Stimulated activated CD4-positive, alpha-beta T cell treated with anti-CD3 and anti-CD28 coated beads, Interleukin-15, amount 100 ng/mL, for 24 hours (primary cell): ENCODE results near the gene VWA2.

Experiments used
- DNase-seq: peaks from one replicate; pipeline ENCODE4 v3.0.0-alpha.2; 2020

VWA2 gene

DNA sequence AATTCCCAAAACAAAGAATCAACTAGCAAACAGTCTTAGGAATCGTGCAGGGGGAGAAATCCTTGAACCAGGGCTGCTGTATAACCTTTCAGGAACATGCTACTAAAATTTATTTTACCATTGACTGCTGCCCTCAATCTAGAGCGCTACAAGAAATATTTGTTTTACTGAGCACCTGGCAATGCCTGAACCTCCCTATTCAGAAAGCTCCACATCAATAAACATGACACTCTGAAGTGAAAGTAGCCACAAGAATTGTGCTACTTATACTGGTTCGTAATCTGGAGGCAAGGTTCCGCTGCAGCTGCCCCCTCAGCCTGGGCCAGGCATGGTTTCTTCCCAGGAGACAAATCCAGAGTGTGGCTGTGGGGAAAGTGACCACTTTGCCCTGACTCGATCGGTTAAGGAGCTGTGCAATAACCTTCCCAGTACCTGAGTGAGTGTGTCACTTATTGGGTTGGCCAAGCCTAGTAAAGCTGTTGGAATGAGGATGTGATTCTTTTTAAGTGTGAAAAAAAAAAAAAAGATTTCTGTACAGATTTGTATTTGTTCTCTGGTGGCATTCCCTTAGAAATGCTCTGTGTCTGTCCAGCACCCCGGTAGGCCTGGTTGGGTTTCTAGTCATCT, 7.7 kb downstream of the VWA2 start:
- no peak for DNase-seq

DNA sequence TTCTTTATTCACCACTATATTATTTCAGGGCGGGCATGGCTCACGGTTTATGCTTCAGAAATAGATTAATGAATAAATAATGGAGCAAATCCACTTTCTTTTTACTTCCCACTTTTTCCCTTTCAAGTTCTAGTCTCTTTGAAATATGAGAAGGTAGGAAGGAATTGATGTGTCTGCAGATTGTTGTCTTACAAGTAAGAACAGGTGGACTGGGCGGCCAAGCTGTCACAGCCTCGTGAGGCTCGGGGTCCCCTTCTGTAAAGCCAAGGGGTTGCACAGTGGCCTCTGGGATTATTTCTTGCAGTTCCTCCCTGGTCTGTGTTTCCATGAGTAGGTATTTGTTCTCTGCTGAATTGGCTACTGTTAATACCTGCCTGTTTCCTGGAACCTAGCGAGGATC, 11.2 kb downstream of the VWA2 start:
- DNase-seq: no peak

DNA sequence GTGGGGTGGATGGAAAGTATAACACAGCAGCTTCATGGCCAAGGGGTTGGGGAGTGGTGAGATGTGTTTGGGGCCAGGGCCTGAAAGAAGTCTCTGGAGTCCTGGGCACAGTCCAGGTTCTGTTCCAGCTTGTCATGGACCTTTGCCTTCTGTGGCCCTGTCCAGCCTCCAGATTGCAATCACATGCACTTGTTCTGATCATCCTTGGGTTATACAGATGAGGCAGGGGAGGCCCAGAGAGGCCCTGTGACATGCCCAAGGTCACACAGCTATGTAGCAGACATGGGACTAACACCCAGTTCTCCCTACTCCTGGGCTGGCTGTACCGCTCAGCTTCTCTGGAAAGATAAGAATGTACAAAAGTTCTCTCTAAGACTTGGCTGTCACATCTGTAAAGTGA, 11.7 kb downstream of the VWA2 start:
- no peak for DNase-seq

DNA sequence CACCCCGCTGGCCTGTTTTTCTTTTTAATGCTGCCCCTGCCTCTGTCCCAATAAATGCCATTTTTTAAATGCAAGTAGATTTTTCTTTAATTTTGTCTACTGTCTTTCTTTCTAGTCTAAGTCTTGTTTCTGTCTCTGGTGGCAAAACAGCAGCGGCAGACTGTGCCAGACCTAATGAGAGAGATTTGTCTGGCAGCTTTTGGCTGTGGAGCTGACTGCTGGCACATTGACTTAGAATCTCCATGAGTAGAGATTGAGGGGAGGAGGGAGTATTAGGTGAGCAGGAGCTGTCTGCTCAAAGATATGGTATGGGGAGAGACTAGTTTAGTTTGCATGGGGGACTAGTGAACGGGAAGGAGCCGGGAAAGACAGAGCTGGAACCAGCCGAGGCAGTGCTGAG, 13.0 kb downstream of the VWA2 start:
- DNase-seq: no peak

DNA sequence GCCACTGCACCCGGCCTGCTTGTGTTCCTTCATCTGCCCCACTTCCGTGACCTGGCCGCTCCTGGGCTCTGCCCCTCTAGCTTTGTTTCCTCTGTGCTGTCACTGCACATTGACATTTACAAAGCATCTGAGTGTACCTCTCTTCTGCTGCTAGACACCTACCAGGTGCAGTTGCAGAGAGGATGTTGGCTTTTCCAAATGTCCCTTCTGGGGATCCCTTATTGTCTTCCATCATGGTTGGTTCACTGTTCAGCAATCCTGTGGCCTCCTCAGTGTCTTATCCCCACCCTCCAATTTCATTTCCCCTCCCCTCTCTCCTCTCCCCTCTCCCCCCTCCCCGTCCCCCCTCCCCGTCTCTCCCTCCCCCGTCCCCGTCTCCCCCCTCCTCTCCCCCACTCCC, 13.8 kb downstream of the VWA2 start:
- no peak for DNase-seq

DNA sequence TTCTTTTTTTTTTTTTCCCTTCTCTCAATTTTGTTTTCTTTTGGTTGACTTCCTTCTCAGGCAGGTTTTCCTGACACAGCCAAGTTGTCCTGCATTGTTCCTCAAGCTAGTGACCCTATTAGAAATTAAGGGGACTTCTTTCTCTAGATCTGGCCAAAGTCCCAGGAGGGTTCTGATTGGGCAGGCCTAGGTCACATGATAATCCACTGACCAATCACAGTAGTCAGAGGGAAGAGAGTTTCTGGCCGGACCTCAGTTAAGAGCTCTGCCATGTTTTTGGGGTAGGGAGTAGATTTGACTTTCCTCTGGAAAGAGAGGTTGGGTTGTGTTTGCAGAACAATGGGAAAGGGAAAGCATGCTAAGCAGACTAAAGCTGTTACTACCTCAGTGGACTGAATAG, 16.2 kb downstream of the VWA2 start:
- no peak for DNase-seq

DNA sequence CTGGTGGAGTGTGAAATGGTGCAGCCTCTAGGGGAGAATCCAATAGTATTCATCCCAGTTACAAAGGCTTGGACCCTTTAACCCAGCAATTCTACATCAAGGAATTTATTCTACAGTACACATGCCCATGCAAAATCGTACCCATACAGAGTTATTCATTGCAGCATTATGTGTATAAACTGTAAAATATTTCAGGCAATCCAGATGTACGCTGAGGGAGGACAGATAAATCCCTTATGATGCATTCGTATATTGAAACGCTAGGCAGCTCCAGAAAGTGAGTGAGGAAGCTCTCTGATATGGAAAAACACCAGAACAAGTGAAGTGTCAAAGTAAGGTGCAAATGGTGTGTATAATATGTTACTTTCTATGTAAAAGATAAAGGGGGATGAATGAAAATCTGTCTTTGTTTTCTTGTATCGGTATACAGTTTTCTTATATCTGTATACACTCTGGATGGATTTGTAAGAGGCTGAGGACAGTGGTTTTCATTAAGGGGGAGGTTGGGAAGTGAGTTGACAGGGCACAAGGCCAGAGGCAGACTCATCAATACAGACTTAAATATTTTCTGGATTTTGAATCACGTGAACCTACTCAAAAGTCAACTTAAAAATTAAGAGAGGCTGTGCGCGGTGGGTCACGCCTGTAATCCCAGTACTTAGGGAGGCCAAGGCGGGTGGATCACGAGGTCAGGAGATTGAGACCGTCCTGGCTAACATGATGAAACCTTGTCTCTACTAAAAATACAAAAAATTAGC, 17.1 kb downstream of the VWA2 start:
- no peak for DNase-seq

DNA sequence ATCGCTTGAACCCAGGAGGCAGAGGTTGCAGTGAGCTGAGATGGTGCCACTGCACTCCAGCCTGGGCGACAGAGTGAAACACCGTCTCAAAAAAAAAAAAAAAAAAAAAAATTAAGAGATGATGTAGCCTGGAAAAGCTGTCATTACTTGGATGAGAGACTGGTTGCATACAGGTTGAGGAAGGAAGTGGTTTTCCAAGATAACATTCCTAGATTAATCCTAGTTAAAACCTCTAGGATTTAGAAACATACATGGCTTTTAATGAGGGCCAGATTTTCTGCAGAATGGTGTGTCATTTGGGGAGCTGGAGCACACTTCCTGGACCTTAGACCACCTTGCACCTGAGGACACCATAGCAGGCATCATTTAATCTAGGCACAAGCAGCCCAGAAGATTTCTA, 17.8 kb downstream of the VWA2 start:
- DNase-seq: no peak

DNA sequence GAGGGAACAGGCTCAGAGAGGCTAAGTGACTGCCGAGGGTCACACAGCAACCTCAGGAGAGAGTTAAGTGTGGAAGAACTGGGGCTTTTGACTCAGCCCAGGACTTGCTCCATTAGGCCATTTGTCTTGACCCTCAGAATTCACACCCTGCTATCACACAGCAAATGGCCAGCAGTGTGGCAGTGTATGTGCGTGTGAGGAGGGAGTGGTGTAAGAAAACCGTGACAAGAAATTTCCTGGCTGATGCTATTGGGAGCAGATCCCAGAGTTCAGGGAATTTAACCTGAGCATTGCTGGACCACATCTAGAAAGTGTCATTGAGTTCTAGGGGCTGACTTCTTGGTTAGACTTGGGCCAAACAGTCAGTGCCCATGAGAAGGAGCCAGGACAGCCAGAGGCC, 18.4 kb downstream of the VWA2 start:
- DNase-seq: no peak

DNA sequence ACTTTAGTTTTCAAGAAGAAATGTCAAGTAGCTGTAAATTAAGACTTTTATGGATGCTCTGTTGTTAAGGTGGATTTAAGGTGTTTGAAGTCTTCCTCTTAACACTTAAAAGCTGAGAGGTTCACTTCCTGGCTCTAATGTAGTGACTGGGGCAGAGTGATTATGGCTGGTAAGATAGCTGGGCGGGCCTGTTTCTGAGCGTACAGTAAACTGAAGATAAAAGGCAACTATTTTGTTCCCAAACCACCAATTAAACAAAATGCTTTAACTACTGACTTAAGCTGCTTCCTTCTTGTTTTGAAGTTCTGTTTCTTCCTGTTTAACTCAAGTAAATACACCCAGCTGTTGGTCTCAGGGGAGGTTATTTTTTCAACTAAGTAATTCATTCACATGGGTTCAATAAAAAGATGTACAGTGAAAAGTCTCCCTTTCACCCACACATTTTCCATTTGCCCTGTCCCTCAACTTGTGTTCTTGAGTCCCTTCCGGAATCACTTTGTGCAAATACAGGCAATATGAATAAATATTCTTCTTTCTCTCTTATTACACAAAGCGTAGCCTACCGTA, 19.3 kb downstream of the VWA2 start:
- DNase-seq: no peak

DNA sequence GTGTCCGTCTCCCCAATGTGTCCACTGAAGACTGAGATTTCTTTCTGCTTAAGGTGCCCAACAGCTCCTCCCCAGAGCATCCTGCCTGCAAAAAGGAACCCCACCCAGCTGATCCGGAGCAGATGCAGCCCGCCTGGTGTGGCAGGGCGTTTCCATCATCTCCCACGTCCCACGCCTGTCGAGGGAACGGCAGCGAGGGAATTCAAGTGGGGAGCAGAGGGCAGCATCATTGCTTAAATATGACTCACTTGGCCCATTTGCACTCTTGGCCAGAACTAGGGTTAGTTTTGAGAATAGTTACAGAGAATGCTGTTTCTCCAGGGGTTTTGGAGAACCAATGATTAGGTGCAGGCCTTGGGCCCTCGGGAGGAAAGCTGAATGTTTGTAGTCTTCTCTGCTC, 20.8 kb downstream of the VWA2 start:
- no peak for DNase-seq

DNA sequence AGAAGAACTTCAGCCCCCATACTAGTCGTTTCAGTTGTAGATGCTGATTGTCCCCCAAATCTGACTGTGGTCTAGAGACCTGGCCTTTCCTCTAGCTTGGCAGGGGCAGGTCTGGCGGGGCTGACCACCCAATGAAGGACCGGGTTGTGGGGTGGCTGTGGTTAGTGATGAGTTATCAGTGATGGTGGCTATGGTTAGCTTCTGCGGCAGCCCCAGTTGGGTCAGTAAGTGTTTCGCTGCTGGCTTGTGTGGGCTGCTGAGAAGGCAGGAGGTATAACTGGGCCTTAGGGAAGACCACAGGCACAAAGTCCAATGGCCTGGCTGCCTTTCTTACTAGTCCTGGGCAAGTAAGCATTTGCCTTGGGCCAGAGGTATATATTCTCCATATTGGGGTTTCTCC, 21.3 kb downstream of the VWA2 start:
- DNase-seq: no peak

DNA sequence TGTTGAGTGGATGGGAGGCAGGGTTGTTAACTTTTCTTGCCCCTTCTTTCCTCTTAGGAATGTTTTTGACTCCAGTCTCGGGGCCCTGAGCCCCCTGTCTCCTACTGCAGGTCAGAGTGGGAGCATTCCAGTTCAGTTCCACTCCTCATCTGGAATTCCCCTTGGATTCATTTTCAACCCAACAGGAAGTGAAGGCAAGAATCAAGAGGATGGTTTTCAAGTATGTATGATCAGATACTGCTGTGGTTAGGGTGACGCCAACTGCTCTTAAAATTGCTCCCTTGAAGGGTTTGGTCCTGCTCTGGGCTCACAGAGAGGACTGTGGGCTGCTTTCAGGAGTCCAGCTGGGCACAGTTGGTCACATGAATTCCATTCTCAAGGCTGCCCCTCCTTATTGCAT, 22.0 kb downstream of the VWA2 start:
- no peak for DNase-seq

DNA sequence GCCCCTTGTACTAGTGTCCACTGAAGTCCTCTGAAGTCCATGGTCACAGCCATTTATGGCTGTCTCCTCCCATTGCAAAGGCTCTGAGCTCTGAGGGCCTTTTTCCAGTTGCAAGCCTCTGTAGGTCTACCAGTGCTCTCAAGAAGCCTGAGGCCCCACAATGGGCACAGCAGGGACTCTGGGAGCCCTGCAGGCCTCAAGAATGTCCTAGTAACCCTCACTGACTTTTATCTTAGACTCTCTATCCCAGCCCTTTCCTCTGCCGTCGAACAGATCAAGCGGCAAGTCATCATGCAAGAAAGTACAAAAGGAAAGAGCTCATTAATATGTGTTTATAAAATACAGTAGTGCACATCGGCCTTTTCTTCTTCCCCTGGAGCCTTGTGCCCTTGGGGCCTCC, 23.4 kb downstream of the VWA2 start:
- no peak for DNase-seq

DNA sequence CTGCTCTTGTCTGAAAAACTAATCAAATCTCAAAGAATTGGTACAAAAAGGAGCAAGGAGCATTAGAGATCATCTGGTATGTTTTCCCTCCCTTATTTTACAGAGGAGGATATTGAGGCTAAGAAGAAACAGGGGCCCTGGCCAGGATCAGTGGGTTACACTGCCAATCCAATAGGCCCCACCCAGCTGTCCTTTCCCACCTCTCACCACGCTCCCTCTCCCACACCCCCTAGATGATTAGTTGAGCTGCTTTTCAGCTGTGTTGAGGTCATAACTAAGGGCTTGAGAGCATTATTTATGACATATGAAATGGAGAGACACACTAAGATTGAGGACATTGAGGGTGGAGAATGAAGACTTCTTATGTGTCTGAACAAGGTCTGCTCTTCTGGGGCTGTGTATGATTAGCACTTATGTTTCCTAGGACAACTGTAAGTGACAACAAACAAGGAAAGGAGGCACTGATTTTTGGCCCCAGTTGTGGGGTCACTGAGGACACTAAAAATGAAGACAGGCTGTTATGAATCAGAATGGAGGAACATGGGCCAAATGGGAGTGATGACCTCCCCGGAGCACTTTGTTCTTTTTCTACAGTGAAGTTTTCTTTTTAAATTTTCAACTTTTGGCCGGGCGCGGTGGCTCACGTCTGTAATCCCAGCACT, 26.5 kb downstream of the VWA2 start:
- no peak for DNase-seq

DNA sequence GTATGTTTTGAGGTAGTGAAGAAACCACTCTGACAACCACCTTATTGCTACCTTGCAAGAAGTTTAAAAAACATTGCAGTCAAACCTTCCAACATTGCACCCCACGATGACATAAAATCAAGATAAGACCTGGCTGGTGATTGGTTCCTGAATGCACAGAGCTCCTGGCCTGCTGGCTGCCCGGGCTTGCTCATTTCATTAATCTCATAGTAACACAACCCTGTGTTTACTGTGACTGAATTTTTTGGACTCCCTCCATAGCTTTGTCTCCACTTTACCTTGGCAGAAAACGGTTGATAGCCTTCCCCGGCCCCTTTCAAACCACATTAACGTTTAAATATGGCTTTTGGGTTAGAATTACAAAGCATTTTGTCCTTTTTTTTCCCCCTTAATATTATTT, 27.5 kb downstream of the VWA2 start:
- DNase-seq: no peak

DNA sequence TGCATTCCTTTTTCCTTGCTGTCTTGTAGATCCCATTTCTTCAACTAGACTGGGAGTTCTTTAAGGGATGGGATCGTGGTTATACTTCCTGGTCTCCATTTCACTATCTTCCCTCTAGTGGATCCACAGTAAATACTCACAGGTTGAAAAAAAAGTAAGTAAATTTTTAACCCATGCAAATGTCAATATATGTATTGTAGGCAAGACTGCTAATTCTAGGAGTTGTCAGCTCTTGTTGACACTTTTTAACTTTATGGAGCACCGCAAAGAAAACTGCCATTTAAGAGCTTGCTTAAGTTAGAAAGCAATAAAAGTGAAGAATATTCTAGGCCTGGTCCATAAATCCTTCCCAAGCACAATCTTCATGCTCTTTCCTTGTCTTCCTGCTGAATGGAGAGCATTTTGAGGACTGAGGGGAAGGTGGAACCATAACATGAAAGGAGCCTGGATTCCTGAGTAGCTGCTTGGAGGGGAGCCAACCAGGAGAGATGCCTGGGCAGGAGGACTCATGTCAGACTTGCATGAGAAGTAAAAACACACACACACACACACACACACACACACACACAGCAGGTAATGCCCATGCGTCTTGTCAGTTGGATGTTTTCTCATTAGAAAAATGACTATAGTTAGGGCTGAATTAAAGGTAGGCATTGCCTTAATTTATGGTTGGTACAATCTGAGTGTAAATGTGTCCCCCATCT, 32.2 kb downstream of the VWA2 start:
- DNase-seq: no peak

DNA sequence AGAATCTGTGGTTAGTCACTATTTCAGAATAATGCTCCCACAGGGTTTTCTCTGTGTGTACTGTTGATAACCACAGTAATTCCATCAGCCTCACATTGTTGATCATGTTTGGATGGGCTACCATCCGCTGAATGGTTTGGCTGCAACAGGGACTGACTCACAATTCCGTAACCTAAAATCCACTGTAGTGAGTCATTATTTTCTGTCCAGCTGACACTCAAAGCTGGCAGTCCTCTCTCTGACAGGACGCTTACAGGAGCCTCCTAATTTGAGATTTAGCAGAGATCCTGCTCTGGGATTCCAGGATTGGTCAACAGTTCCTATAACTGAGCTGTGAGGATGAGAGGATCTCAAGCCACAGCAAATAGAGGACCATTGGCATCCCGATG, 32.7 kb downstream of the VWA2 start:
- DNase-seq: no peak

DNA sequence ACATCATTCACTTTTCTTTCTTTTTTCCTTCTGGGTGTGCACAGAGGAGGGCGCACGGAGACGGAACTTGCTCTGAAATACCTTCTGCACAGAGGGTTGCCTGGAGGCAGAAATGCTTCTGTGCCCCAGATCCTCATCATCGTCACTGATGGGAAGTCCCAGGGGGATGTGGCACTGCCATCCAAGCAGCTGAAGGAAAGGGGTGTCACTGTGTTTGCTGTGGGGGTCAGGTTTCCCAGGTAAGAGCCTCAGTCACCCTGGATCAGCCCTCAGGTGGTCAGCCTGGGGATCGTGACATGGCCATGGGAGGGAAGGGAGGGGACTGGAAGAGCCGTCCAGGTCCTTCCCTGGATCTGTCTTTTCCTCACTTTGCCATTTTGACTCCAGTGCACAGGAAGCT, 33.6 kb downstream of the VWA2 start:
- DNase-seq: no peak

DNA sequence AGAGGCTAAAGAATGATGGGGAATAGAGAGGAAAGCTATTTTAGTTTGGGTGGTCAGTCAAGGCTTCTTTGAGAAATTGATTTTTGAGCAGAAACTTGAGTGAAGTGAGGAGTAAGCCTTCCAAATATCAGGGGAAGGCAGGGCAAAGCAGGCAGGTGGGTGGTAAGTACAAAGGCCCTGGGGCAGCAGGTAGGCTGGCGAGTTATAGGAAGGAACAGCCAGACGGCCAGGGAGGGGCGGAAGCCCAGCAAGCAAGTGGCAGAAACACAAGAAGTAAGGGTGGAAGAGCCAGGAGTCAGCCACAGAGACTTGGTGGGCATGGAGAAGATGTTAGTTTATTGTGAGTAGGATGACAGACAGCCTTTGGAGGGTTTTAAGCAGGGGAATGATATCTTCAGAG, 34.9 kb downstream of the VWA2 start:
- no peak for DNase-seq

DNA sequence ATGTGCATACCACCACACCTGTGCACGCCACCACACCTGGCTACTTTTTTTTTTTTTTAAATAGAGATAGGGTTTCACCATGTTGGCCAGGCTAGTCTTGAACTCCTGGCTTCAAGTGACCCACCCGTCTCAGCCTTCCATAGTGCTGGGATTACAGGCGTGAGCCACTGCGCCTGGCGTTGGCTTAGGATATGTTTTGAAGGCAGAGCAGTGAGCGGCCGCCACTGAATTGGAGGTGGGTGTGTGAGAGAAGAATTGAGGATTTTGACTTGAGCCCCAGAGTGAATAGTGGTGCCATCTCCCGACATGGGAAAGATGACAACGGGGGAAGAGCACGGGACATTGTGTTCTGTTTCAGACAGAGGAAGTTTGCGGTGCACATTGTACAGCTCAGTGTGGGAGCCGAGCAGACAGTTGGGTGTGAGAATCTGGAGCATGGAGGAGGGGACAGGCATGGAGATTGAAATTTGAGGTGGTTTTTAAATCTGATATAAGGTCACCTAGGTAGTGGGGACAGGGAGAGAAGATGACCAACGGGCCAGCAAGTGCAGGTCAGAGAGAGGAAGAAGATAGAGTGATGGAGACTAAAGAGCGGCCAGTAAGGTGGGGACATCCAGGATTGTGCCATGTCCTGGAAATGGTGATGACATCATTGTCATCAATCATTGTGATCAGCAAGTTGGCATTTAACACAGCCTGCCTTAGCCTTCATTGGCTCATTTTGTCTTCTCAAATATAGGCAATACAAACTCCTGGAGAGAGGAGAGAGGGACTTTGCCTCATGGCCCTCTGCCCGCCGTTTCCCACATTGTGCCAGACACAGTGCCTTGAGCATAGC, 35.8 kb downstream of the VWA2 start:
- DNase-seq: no peak

DNA sequence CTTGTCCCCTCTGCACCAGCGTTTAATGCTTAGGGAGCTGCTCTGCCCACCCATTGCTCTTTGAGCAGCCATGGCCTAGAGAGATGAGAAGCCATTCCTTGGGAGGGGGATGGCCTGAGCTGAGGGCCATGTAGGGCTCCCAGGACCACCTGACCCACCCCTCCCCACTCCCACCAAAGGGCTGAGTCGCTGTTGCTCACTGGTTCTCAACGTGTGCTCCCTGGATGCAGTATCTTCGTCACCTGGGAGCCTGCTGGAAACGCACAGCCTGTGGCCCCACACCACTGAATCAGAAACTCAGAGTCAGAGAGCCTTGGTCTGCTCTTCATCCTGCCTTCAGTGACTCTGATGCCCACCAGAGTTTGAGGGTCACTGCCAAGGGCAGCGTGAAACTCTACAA, 37.0 kb downstream of the VWA2 start:
- no peak for DNase-seq

DNA sequence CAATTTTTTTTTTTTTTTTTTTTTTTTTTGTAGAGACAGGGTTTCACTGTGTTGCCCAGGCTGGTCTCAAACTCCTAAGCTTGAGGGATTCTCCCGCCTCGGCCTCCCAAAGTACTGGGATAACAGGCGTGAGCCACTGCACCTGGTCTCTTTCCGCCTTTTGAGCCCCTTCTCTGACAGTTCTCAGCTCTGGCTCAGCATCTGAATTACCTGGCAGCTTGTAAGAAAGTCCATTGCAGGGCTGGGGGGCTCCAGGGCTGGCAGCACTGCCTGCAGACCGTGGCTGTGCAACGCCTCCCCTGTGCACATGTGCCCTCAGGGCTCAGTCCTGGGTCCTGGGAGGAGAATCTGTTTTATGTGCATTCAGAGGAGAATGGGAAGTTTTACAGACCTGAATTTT, 37.6 kb downstream of the VWA2 start:
- no peak for DNase-seq
